ENCODE data around the gene SMAD7. TPM values are rescaled to one million over a fixed set of nuclear protein-coding genes. Genes with fewer than 3 reads are reported as not detected.

Gene SMAD7
- total RNA-seq, 2 donors from 2014 or later: 161 to 181 TPM

GRCh38 chr18:48899558-48900174 is 51.1 kb downstream of the SMAD7 start:
- H3K4me3 Mint-ChIP-seq: no peak overlapping the region
- peaks cover 11% of the 10 kb centered on the region for H3K4me1 Mint-ChIP-seq
- no peaks in the 10 kb centered on the region for H3K27me3 Mint-ChIP-seq
- no peak for ATAC-seq
- DNase-seq: no peak
- no peaks in the 10 kb centered on the region for H3K9me3 ChIP-seq (ENCODE audit: control insufficient read depth, low read length, poor library complexity, severe bottlenecking)
- H3K36me3 Mint-ChIP-seq (ENCODE audit: low read depth): no peaks in the 10 kb centered on the region
- H3K27ac Mint-ChIP-seq: no peak overlapping the region

GRCh38 chr18:48898521-48898920 is 52.2 kb downstream of the SMAD7 start:
- no peaks in the 10 kb centered on the region for H3K27me3 Mint-ChIP-seq
- DNase-seq (no peak), ATAC-seq (no peak)
- no peak overlapping the region for H3K27ac Mint-ChIP-seq
- H3K4me3 Mint-ChIP-seq: no peak overlapping the region
- peaks cover 11% of the 10 kb centered on the region for H3K4me1 Mint-ChIP-seq
- no peaks in the 10 kb centered on the region for H3K9me3 ChIP-seq (ENCODE audit: control insufficient read depth, low read length, poor library complexity, severe bottlenecking)
- no peaks in the 10 kb centered on the region for H3K36me3 Mint-ChIP-seq (ENCODE audit: low read depth)

- no peaks in the 10 kb centered on the region for H3K9me3 ChIP-seq (ENCODE audit: control insufficient read depth, low read length, poor library complexity, severe bottlenecking)
- H3K4me3 Mint-ChIP-seq: no peak overlapping the region
- H3K36me3 Mint-ChIP-seq (ENCODE audit: low read depth): no peaks in the 10 kb centered on the region
- ATAC-seq: no peak
- no peaks in the 10 kb centered on the region for H3K27me3 Mint-ChIP-seq
- DNase-seq: no peak
- no peak overlapping the region for H3K27ac Mint-ChIP-seq
- H3K4me1 Mint-ChIP-seq: peaks cover 14% of the 10 kb centered on the region
Measured at GRCh38 chr18:48897531-48897930, 53.2 kb downstream of the SMAD7 start.

GRCh38 chr18:48896875-48897511 is 53.8 kb downstream of the SMAD7 start:
- no peaks in the 10 kb centered on the region for H3K9me3 ChIP-seq (ENCODE audit: control insufficient read depth, low read length, poor library complexity, severe bottlenecking)
- no peaks in the 10 kb centered on the region for H3K36me3 Mint-ChIP-seq (ENCODE audit: low read depth)
- no peaks in the 10 kb centered on the region for H3K27me3 Mint-ChIP-seq
- peaks cover 14% of the 10 kb centered on the region for H3K4me1 Mint-ChIP-seq
- peak; percentile 76 for ATAC-seq
- H3K4me3 Mint-ChIP-seq: no peak overlapping the region
- no peak for DNase-seq
- H3K27ac Mint-ChIP-seq: peak overlapping the region; percentile 73

- no peak for DNase-seq
- Mint-ChIP-seq H3K4me1 (peaks cover 14% of the 10 kb centered on the region), H3K27me3 (no peaks in the 10 kb centered on the region), H3K27ac (peak overlapping the region; percentile 73), H3K4me3 (no peak overlapping the region), H3K36me3 (ENCODE audit: low read depth) (no peaks in the 10 kb centered on the region)
- no peak for ATAC-seq
- H3K9me3 ChIP-seq (ENCODE audit: control insufficient read depth, low read length, poor library complexity, severe bottlenecking): no peaks in the 10 kb centered on the region
Measured at GRCh38 chr18:48896326-48896874, 54.4 kb downstream of the SMAD7 start.

GRCh38 chr18:48894799-48895346 is 55.9 kb downstream of the SMAD7 start:
- Mint-ChIP-seq H3K36me3 (ENCODE audit: low read depth) (no peaks in the 10 kb centered on the region), H3K4me1 (peaks cover 17% of the 10 kb centered on the region), H3K4me3 (no peak overlapping the region), H3K27me3 (no peaks in the 10 kb centered on the region), H3K27ac (peak overlapping the region; percentile 75)
- no peaks in the 10 kb centered on the region for H3K9me3 ChIP-seq (ENCODE audit: control insufficient read depth, low read length, poor library complexity, severe bottlenecking)
- no peak for ATAC-seq
- DNase-seq: no peak

GRCh38 chr18:48893608-48894600 is 56.9 kb downstream of the SMAD7 start:
- no peak overlapping the region for H3K27ac Mint-ChIP-seq
- H3K9me3 ChIP-seq (ENCODE audit: control insufficient read depth, low read length, poor library complexity, severe bottlenecking): no peaks in the 10 kb centered on the region
- no peaks in the 10 kb centered on the region for H3K36me3 Mint-ChIP-seq (ENCODE audit: low read depth)
- H3K4me1 Mint-ChIP-seq: peaks cover 17% of the 10 kb centered on the region
- H3K27me3 Mint-ChIP-seq: no peaks in the 10 kb centered on the region
- ATAC-seq: no peak
- no peak for DNase-seq
- H3K4me3 Mint-ChIP-seq: no peak overlapping the region

GRCh38 chr18:48893061-48893607 is 57.6 kb downstream of the SMAD7 start:
- no peak overlapping the region for H3K4me3 Mint-ChIP-seq
- H3K27ac Mint-ChIP-seq: no peak overlapping the region
- DNase-seq (no peak), ATAC-seq (no peak)
- H3K9me3 ChIP-seq (ENCODE audit: control insufficient read depth, low read length, poor library complexity, severe bottlenecking): no peaks in the 10 kb centered on the region
- no peaks in the 10 kb centered on the region for H3K36me3 Mint-ChIP-seq (ENCODE audit: low read depth)
- H3K27me3 Mint-ChIP-seq: no peaks in the 10 kb centered on the region
- peaks cover 17% of the 10 kb centered on the region for H3K4me1 Mint-ChIP-seq

- Mint-ChIP-seq H3K4me1 (peaks cover 17% of the 10 kb centered on the region), H3K4me3 (no peak overlapping the region), H3K27me3 (no peaks in the 10 kb centered on the region), H3K27ac (no peak overlapping the region), H3K36me3 (ENCODE audit: low read depth) (no peaks in the 10 kb centered on the region)
- H3K9me3 ChIP-seq (ENCODE audit: control insufficient read depth, low read length, poor library complexity, severe bottlenecking): no peaks in the 10 kb centered on the region
- no peak for ATAC-seq
- DNase-seq: no peak
Measured at GRCh38 chr18:48892146-48892855, 58.5 kb downstream of the SMAD7 start.

GRCh38 chr18:48891721-48892120 is 59.0 kb downstream of the SMAD7 start:
- DNase-seq: no peak
- Mint-ChIP-seq H3K4me1 (peaks cover 15% of the 10 kb centered on the region), H3K27ac (no peak overlapping the region), H3K4me3 (no peak overlapping the region), H3K27me3 (no peaks in the 10 kb centered on the region), H3K36me3 (ENCODE audit: low read depth) (no peaks in the 10 kb centered on the region)
- no peaks in the 10 kb centered on the region for H3K9me3 ChIP-seq (ENCODE audit: control insufficient read depth, low read length, poor library complexity, severe bottlenecking)
- no peak for ATAC-seq

- H3K4me3 Mint-ChIP-seq: no peak overlapping the region
- no peaks in the 10 kb centered on the region for H3K9me3 ChIP-seq (ENCODE audit: control insufficient read depth, low read length, poor library complexity, severe bottlenecking)
- ATAC-seq (no peak), DNase-seq (no peak)
- H3K27me3 Mint-ChIP-seq: no peaks in the 10 kb centered on the region
- peaks cover 12% of the 10 kb centered on the region for H3K4me1 Mint-ChIP-seq
- H3K27ac Mint-ChIP-seq: peak overlapping the region; percentile 59
- H3K36me3 Mint-ChIP-seq (ENCODE audit: low read depth): no peaks in the 10 kb centered on the region
Measured at GRCh38 chr18:48889981-48890762, 60.6 kb downstream of the SMAD7 start.

Data from T-helper 17 cell (primary cell).